ENCODE data around the gene CLTA. TPM values are rescaled to one million over a fixed set of nuclear protein-coding genes. Genes with fewer than 3 reads are reported as not detected.
"Not testable (repeated sequence)": the region's sequence is repeated elsewhere in the genome, so short reads cannot be mapped to it uniquely, and the experiment has no call there.

Gene CLTA
- total RNA-seq, 1 experiment from 2014 or later = 760 TPM

GRCh38 chr9:36177571-36177970, 13.2 kb upstream of the CLTA start:
- Histone ChIP-seq H3K9me3 (ENCODE audit: control insufficient read depth, insufficient read depth, low read depth, low read length) (no peaks in the 10 kb centered on the region), H3K27ac (ENCODE audit: low read length) (no peak overlapping the region), H3K36me3 (ENCODE audit: control insufficient read depth, insufficient read depth, low read length) (no peaks in the 10 kb centered on the region), H3K27me3 (ENCODE audit: control insufficient read depth, insufficient read depth, low read length) (no peaks in the 10 kb centered on the region), H3K4me1 (ENCODE audit: control insufficient read depth, insufficient read depth, low read length) (no peaks in the 10 kb centered on the region), H3K4me3 (ENCODE audit: low read depth in 2 of 2, low read length in 2 of 2) (no peak overlapping the region)
- in situ Hi-C loops (cut with HindIII; ENCODE audit: low pct_unique_long_range_greater_than_20kb, low sequenced_read_pairs) (no loop called here), intact Hi-C loops (cut with micrococcal nuclease; ENCODE audit: unreplicated experiment) (no loop called here)
- ChIA-PET POLR2A (interaction anchor here (0.6 to 0.7 kb wide), 4 partner anchors 13 to 226 kb away, joined by 3 to 8 read pairs (median 6); no protein-coding TSS in a partner anchor), CTCF (interaction anchor here (1.0 kb wide), 1 partner anchor 13 kb away, joined by 4 read pairs; the partner anchor contains the start of gene CLTA)
- BruUV-seq (replicated peaks) = no TSS peak
- no peak for ATAC-seq
- no peak for TF ChIP-seq REST (IDR thresholded peaks at IDR 0.05; ENCODE audit: insufficient read depth in 1 of 2, low read depth in 2 of 2, low read length in 1 of 2)
- no peak for TF ChIP-seq POLR2AphosphoS5 (IDR thresholded peaks at IDR 0.05; ENCODE audit: low read depth, low read length)
- no peak for TF ChIP-seq CTCF (IDR thresholded peaks at IDR 0.05)
- no peak for TF ChIP-seq SIN3A (IDR thresholded peaks at IDR 0.05; ENCODE audit: borderline replicate concordance, insufficient read depth, low read depth, low read length)
- TF ChIP-seq TCF7L2 (IDR thresholded peaks at IDR 0.05; ENCODE audit: low read depth, low read length) = no peak
- DNase-seq (ENCODE audit: low read depth, low spot score) = no peak

- H3K4me1 ChIP-seq (ENCODE audit: control insufficient read depth, insufficient read depth, low read length); H3K27me3 ChIP-seq (ENCODE audit: control insufficient read depth, insufficient read depth, low read length); H3K4me3 ChIP-seq (ENCODE audit: low read depth in 2 of 2, low read length in 2 of 2); ATAC-seq; DNase-seq (ENCODE audit: low read depth, low spot score); CTCF ChIA-PET; H3K9me3 ChIP-seq (ENCODE audit: control insufficient read depth, insufficient read depth, low read depth, low read length); intact Hi-C loops (cut with micrococcal nuclease; ENCODE audit: unreplicated experiment); H3K36me3 ChIP-seq (ENCODE audit: control insufficient read depth, insufficient read depth, low read length); in situ Hi-C loops (cut with HindIII; ENCODE audit: low pct_unique_long_range_greater_than_20kb, low sequenced_read_pairs); BruUV-seq (replicated peaks); H3K27ac ChIP-seq (ENCODE audit: low read length): not testable (repeated sequence)
- POLR2A ChIA-PET = interaction anchor here (0.6 kb wide), 1 partner anchor 111 kb away, joined by 3 read pairs; no protein-coding TSS in a partner anchor
Observed at GRCh38 chr9:36180243-36180642, 10.5 kb upstream of the CLTA start.

GRCh38 chr9:36187414-36187813, 3.3 kb upstream of the CLTA start:
- H3K4me3 ChIP-seq (ENCODE audit: low read depth in 2 of 2, low read length in 2 of 2) = no peak overlapping the region
- in situ Hi-C loops (cut with HindIII; ENCODE audit: low pct_unique_long_range_greater_than_20kb, low sequenced_read_pairs) = no loop called here

More at GRCh38 chr9:36187414-36187813, 3.3 kb upstream of the CLTA start:
- BruUV-seq (replicated peaks) = no TSS peak
- H3K9me3 ChIP-seq (ENCODE audit: control insufficient read depth, insufficient read depth, low read depth, low read length) = no peaks in the 10 kb centered on the region
- DNase-seq (ENCODE audit: low read depth, low spot score) (no peak), ATAC-seq (no peak)
- H3K4me1 ChIP-seq (ENCODE audit: control insufficient read depth, insufficient read depth, low read length) = peaks cover 10% of the 10 kb centered on the region
- H3K36me3 ChIP-seq (ENCODE audit: control insufficient read depth, insufficient read depth, low read length) = no peaks in the 10 kb centered on the region; the same call in 1 of the 2 replicates
- no peaks in the 10 kb centered on the region for H3K27me3 ChIP-seq (ENCODE audit: control insufficient read depth, insufficient read depth, low read length)
- ChIA-PET CTCF (no interaction called here), POLR2A (interaction anchor here (0.6 kb wide), 1 partner anchor 13 kb away, joined by 4 read pairs; no protein-coding TSS in a partner anchor)
- H3K27ac ChIP-seq (ENCODE audit: low read length) = no peak overlapping the region
- intact Hi-C loops (cut with micrococcal nuclease; ENCODE audit: unreplicated experiment) = no loop called here
- TF ChIP-seq REST (IDR thresholded peaks at IDR 0.05; ENCODE audit: insufficient read depth in 1 of 2, low read depth in 2 of 2, low read length in 1 of 2) (no peak), TCF7L2 (IDR thresholded peaks at IDR 0.05; ENCODE audit: low read depth, low read length) (no peak), CTCF (IDR thresholded peaks at IDR 0.05) (no peak), POLR2AphosphoS5 (IDR thresholded peaks at IDR 0.05; ENCODE audit: low read depth, low read length) (no peak), SIN3A (IDR thresholded peaks at IDR 0.05; ENCODE audit: borderline replicate concordance, insufficient read depth, low read depth, low read length) (no peak)
